Cardiac septum (tissue), 1 donor: Measurements from ENCODE around the gene CRTAC1. TPM values are rescaled to one million over a fixed set of nuclear protein-coding genes. Genes with fewer than 3 reads are reported as not detected.

Experiments
- DNase-seq: peaks from one replicate; pipeline ENCODE4 v3.0.0-alpha.2; 2020; ENCODE audit warnings: low spot score
- intact Hi-C: fragments of 100-400 bp; cut with DNase I; formaldehyde crosslinking; loops from one replicate; pipeline ENCODE4 v1.14.0; 2022
- total RNA-seq: library from RNA; stranded (reverse); fragmentation: NEBNext Ultra II Directional; extraction: Animal tissue kit (Norgen Biotek cat#: 25700); gene quantifications from one replicate; pipeline ENCODE4 v1.2.1, GENCODE V29; 2021
- donor health status: DM: no; HTN: no; CAD: no.

Gene CRTAC1
- total RNA-seq, 1 donor from 2014 or later: 3.2 TPM

DNA sequence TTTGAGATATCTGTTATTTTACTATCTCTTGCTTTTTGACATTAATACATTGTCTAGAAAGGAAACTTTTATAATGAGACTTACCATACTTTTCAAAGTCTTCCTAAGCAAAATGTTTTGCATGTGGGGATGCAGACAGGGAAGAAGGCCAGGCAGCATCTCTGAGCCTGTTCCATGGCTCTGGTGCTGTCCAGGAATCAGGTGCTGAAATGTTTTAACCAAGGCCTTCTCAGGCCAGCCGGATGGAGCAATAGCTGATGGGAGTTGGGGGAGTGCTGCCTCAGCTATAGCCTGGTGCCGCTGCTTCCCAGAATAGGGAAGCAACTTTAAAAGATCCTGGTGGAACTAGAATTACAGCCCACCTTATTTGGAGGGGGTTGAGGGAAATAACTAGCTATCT, 38.5 kb downstream of the CRTAC1 start:
- no peak for DNase-seq
- intact Hi-C loops: no loop called here

DNA sequence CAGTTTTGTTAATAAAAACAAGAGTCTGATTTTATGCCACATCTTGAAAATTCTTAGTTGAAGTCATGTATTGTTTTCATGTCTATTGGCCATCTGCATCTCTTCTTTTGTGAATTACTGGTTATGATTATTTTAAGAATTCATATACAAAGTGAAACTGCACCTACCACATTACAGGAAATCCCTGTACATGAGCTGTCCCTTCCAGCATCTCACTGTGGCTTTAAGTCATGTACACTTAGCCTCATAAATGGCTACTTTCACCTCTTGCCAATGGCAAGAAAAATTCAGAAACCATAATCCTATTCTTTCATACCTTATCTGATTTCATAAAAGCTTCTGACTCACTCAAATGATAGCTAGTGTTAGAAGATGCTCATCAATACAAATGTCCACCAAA, 48.6 kb downstream of the CRTAC1 start:
- DNase-seq: no peak
- intact Hi-C loops: no loop called here

DNA sequence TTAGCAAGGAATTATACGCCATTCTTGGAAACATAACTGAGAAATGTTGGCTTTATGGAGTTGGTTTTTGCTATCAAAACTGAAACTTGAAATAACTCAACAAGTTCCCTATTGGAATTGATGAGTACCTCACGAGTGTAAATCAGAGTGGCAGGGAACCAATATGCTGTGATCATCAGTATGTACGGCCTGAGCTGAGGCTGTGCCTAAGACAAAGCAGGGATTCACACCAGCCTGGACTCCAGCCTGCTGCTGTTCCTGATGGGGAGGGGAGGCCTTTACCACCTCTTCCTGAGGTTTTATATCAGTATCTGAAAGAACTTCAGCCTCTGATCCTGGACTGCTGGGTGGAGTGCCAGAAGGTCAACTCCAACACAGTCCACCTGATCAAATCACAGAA, 52.7 kb downstream of the CRTAC1 start:
- intact Hi-C loops: no loop called here
- no peak for DNase-seq

DNA sequence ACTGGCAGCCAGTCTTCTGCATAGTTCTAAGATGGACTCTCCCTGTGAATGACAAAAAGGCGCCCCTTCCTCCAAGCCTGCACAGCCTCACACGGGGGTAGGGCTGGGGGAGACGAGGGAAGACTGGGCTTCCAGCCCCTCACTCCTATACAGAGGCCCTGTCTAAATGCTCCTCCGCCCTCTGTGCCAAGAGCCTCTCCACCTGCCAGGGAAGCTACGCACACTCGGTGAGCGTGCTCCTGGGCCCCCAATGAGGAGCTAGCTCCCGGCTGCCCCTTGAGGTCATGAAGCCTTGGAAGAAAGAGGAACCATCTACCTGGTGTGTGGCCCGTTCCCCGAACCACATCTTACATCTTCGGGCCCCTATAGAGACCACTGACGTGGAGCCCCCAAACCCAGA, 54.8 kb downstream of the CRTAC1 start:
- DNase-seq: no peak
- intact Hi-C loops: no loop called here

DNA sequence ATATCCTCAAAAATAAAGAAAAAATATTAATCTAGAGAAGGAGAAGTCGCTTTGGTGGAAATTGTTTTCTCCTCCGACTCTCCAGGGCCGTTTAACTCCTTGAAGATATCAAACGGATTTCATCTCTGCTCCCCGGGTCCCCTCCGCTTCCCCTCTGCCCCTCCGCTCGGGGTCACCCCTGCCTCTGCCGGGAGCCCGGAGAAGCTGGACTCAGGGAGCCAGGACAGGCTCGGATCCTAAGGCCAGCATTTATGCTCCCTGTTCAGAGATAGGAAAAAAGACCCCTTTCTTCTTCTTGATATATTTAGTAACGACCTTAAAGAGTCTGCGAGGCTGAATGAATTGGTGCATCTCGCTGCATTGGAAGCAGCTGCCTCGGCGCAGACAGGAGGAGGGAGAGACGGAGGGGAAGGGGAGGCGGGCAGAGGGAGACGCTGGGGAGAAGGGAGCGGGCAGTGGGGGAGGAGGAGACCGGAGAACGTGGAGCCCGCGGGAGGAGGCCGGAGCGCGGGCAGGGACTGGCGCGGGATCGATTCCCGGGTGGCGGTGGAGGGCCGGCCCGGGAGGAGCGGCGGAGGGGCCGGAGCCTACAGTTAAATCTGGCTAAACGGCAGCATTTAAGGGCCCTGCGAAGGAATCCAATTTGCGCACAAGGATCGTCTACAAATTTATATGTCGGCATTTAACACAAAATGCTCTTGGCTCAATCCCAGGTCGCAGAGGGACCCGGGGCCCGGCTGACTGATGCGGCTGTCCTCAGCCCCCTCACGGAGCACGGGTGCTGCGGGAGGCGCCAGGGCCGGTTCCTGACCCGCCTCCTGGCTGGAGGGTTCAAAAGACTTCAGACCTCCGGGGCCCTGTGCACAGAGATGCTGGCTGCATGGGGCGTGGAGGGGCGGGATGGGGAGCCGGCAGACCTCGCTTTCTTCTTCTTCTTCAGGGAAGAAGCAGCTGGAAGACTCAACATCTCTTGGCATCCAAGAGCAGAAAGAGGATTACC, 55.6 kb downstream of the CRTAC1 start:
- no peak for DNase-seq
- intact Hi-C loops: no loop called here

DNA sequence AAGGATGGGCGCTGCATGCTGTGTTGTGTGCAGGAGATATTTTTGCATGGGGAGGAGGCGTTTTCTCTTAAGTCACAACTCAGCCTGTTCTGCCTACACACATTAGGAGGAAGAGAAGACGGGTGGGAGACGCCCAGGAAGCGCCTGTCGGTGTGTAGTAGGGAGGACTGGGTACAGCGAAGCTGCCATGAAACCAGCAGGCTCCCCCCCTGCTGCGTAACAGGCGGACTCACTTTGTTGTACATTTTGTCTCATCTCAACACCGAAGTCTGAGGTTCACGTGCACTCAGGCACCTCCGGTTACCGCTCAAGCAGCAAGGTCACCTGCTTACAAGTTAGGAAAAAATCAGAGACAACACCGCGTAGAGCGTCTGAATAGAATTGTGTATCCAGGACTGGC, 56.3 kb downstream of the CRTAC1 start:
- intact Hi-C loops: no loop called here
- DNase-seq: no peak

DNA sequence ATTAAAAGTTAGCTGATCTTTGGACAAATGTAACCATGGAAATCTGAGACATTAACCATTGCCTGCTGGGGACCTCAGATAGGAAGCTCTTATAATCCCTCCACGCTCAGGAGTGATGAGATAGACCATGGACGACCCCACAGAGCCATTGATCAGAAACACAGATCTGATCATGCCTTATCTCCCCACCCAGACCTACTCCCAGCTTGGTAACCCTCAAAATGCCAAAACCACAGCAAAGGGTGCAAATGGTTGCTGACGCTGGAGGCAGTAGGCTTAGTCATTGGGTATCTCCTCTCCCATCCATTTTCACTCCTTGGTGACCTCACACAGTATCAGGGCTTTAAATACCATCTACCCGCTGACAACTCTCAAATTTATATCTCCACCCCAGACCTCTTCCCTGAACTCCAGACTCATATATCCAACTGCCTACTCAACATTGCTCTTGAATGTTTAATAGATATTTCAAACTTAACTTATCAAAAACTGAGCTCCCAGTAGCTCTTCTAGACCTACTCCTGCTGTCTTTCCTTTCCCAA, 60.8 kb downstream of the CRTAC1 start:
- no peak for DNase-seq
- intact Hi-C loops: no loop called here

DNA sequence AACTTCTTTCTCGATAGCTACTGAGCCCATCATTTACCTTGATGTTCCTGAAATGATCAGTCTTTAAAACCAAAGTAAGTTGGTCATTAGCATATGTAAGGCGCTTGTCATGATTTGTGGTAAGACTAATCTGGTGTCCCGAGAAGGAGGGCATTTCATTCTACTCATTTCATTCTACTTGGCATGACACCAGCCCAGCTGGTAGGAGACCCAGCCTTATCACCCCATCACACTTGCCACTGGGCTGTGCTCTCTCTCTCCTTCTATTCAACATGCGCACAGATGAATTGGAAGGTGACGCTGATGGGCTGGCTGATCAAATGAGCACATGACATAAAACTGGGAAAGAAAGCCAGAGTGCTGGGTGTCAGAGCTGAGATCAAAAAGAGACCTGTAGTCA, 65.7 kb downstream of the CRTAC1 start:
- intact Hi-C loops: no loop called here
- no peak for DNase-seq

DNA sequence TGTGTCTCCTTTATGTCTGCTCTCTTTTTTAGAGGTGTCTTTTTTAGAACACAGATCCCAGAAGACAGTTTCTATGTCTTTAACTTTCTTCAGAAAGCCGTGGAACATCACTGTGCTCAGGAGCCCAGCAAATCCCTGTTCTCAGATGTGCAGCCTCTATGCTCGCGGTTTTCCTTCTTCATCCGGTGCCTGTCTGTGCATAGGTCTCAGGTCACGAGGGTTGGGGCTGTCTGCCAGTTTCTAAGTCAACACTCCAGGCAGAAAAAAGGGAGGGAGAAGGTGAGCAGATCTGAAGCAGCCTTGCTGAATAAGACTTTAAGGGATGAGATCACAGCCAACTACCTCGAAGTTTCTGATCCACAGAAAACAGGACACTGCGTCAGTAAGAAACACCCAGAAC, 68.5 kb downstream of the CRTAC1 start:
- intact Hi-C loops: no loop called here
- DNase-seq: no peak

DNA sequence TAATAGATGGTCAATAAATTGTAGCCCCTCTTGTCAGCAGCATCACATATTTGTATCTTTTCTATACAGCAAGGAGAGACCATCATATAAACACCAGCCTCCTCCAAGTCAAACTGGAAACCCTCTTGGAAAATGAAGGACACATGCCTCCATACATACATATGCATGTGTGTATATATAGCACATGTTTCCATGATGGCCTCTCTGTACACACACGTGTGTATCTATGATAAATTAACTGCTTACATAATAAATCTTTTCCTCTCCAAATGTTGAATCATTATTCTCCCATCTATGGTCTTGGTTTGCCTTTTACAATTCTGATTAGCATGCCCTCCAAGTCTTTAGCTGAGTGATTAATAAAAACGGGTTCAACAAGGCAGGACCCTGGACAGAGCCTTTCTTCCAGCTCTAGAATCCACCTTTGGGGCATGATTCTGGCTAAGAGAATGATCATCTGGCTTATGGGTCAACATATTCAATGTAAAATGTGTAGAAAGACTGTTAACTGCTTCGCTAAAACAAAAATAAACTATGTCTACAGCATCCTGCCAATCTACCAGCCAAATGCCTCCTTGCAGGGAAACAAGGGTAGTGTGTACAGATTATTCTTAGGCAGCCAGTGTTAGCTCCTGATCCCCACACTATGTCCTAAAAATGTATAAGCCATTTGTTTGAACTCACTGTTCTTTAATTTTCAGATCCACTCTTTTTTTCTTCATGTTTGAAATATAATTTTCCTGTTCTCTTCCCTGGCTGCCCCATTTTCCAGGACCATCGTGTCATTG, 70.0 kb downstream of the CRTAC1 start:
- intact Hi-C loops: no loop called here

DNA sequence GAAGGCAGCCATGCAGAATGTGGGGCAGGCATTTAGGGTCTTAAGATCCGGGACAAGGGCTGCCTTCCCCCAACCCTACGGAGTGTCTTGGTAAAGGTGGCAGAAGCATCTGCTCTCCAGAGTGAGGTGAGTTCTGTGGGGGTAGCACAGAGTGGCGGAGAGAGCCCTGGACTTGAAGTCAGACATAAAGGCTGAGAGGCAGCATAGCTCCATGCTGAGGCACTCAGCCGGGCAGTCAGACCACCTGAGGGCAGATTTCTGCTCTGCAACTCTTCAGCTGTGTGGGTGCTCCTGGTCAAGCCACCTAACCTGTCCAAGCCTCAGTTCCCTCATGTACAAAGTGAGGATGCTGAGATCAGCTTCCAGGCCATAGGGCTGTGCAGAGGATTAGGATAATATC, 81.0 kb downstream of the CRTAC1 start:
- intact Hi-C loops: no loop called here

More for the DNA sequence above, 70.0 kb downstream of the CRTAC1 start:
- no peak for DNase-seq

DNA sequence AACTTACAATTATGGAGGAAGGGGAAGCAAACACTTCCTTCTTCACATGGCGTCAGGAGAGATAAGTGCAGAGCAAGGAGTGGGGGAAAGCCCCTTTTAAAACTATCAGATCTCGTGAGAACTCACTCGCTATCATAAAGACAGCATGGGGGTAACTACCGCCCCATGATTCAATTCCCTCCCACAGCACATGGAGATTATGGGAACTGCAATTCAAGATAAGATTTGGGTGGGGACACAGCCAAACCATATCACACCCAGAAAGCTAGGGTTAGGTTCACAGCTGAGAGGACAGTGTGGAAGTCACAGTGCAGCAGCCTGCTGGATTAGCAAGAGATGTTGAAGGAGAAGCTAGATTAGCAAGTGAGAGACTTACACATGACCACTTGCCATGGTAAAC, 81.6 kb downstream of the CRTAC1 start:
- DNase-seq: no peak
- intact Hi-C loops: no loop called here

More for the DNA sequence above, 81.0 kb downstream of the CRTAC1 start:
- DNase-seq: no peak

DNA sequence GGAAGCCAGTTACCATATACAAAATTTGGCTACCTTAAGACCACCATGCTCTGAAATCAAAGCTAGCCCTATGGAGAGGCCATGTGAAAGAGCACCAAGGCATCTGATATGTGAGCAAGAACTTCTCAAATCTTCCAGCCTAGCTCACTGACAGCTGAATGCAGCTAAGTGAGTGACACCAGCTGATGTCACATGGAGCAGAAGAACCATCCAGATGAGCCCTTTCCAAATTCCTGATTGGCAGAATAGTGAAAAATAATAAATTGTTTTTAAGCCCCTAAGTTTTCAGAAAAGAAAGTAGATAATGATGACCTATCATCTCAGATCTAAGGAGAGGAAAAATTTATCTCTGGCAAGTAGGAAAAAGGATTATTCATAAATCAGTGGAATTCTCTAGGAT, 85.6 kb downstream of the CRTAC1 start:
- no peak for DNase-seq
- intact Hi-C loops: no loop called here

DNA sequence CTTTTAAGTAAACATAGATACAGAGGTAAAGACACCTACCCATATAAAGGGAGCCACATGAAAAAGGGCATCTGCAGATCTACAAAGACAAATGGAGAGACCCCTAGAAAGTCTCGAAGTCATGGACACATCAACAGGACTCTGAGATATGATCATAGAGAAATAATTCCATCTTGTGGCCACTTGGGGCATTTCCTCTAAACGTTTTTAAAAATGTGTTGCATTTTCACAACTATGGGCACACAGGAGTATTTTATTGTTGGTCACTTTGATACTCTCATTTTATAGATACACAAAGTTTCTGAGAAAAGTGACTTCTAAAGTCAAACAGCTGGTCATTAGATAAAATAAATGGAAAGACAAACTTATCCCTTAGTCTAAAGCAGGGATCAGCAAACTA, 87.1 kb downstream of the CRTAC1 start:
- intact Hi-C loops: no loop called here
- DNase-seq: no peak

DNA sequence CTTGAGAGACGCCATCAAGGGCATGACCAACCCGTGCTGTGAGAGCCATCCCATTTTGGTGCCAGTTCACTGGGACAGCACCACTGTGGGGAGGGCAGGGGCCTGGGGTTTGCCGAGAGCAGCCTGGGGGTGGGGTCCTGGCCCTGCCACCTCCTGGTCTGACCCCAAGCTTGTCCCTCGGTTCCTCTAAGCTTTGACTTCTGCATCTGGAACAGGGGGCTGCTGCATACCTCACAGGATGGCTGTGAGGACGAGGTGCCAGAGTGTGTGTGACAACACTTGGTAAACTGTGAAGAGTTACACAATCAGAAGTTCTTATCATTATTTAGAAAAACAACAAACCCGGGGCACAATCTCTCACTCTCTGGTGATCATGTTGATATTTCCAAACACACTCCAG, 89.9 kb downstream of the CRTAC1 start:
- no peak for DNase-seq
- intact Hi-C loops: no loop called here

DNA sequence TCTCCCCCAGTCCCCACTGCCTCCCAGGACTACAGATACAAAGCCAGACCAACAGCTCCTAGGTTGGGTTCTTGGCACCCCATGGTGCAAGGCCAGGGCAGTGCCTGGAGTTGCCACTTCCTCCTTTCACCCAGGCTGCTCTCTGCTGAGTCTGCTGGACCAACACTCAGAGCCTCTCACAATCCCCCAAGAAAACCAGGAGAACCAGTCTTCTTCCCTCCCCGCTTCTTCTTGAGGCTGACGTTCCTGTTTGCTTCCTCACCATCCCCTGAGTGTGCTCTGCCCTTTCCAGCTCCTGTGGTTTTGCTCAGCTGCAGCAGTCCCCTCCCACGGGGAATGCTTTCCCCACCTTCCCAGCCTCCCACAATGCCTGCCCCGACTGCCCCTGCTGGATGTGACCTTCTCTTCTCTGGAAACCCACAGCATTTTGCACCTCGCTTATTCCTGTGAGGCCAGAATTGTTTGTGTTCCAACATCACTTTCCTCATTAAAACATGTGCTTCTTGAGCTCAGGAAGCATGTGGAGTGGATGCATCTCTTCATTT, 90.9 kb downstream of the CRTAC1 start:
- DNase-seq: no peak
- intact Hi-C loops: no loop called here

DNA sequence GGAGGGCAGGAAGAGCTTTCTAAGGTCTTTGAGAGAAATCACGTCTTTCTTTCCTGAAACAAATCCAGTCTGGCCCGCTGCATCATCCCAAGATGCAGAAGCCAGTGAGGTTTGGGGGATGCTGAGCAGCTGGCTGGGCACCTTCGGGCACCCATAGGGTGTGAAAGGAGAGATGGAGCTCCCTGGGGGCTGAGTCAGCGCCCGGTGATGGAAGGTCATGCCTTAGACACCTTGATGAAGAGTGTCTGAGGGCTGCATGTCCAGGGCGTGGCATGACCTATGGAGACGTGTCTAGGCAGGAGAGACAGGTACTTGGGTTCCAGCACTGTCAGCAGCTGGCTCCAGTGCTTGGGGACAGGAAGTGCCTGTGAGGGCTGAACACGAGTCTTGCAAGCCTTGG, 92.5 kb downstream of the CRTAC1 start:
- intact Hi-C loops: no loop called here
- DNase-seq: no peak

DNA sequence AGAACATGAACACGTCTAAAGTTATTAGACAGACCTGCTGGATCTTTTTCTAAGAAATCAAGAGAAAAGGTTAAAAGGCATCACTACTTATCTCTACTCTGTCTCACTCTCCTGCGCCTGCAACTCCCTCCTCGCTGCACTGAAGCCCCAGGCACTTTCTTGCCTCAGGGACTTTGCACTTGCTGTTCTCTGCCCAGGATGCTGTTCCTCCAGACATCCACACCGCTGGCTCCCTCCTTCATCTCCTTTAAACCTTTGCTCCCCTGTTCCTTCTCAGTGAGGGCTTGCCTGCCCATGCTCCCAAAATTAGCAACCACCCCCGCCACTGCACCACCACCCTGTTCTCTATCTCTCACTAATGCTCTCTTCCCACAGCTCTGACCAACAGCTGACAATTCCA, 93.4 kb downstream of the CRTAC1 start:
- intact Hi-C loops: no loop called here
- DNase-seq: no peak

DNA sequence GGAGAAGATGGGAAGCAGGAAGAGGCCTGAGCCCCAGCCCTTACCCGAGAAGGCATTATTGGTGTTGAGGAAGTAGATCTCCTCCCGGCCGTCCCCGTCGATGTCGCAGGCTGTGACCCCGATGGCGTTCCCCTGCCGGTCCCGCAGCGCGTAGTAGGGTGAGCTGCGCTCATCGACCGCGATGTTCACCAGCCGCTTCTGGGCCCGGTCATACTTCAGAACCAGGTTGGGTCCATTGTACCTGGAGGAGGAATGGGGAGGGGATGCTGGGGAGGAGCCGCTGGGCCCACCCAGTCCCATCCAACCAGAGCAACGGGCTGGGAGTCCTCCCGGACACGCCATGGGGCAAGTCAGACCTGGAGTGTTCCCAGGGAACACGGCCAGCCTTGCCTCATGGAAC, 94.3 kb downstream of the CRTAC1 start:
- intact Hi-C loops: no loop called here
- no peak for DNase-seq

DNA sequence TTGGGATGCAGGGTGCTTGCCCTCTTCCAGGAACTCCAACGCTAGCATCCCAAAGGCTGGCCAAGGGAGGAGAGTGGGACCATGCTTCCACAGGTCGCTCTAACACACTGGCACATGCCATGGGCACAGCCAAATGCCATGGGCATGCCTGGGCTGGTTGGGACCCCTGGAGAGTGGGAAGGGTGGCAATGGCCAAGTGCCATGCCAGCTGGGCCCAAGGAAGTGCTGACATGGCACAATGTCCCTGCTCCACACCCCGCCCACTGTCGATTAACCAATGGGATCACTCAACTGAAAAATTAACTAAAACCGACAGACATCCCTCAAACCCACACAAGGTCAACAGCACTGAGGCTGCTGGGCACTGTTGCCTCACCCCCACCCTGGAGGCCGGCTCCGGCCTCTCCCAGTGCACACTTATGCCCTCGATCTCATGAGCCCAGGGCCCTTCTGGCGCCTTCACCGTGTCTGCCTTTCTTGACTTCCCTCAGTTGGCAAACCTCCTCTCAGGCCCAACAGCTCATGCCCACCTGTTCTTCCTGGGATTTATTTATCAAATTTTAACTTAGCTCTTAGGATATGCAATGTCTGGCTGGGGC, 97.4 kb downstream of the CRTAC1 start:
- DNase-seq: no peak
- intact Hi-C loops: no loop called here
